T-helper 2 cell (primary cell): Measurements from ENCODE around the gene MORF4L2.

Source experiments
- DNase-seq, 5 experiments: peaks; one replicate each; pipeline versions ENCODE4 v3.0.0 to v3.0.0-alpha.2; 2012 to 2022

MORF4L2 gene

GRCh38 chrX:103631145-103631544 is 55.4 kb downstream of the MORF4L2 start:
- DNase-seq, result no peak

GRCh38 chrX:103630171-103630511 is 56.4 kb downstream of the MORF4L2 start:
- DNase-seq, result no peak

DNA sequence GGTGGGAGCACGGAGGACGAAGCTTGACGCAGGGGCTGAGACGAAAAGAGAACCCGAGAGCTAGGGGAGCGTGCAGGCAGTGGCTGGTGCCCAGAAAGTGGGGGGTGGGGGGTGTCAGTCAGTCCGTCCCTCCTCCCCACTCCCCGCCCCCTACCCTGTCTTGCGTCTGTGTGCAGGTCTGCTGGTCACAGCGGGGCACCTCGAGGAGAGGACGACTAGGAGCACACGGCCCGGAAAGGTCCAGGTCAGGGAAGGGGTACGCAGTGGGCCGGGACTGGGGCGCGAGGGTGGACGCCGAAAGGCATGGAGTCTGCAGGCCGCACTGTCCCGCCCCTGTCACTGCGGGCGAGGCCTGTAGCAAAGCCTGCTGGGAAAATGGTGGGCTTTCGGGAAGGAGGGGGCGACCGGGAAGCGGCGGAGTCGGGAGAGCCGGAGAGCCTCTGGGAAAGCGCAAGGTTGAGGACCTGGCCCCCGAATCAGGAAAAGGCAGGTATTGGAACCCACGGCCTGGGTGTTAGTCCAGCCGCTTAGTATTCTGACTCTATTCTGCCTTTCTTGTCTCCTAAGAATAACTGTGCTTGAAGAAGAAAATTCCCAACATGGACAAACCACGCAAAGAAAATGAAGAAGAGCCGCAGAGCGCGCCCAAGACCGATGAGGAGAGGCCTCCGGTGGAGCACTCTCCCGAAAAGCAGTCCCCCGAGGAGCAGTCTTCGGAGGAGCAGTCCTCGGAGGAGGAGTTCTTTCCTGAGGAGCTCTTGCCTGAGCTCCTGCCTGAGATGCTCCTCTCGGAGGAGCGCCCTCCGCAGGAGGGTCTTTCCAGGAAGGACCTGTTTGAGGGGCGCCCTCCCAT is 57.0 kb downstream of the MORF4L2 start:
- peak in 1 of 5 experiments; percentile 41 for DNase-seq

DNA sequence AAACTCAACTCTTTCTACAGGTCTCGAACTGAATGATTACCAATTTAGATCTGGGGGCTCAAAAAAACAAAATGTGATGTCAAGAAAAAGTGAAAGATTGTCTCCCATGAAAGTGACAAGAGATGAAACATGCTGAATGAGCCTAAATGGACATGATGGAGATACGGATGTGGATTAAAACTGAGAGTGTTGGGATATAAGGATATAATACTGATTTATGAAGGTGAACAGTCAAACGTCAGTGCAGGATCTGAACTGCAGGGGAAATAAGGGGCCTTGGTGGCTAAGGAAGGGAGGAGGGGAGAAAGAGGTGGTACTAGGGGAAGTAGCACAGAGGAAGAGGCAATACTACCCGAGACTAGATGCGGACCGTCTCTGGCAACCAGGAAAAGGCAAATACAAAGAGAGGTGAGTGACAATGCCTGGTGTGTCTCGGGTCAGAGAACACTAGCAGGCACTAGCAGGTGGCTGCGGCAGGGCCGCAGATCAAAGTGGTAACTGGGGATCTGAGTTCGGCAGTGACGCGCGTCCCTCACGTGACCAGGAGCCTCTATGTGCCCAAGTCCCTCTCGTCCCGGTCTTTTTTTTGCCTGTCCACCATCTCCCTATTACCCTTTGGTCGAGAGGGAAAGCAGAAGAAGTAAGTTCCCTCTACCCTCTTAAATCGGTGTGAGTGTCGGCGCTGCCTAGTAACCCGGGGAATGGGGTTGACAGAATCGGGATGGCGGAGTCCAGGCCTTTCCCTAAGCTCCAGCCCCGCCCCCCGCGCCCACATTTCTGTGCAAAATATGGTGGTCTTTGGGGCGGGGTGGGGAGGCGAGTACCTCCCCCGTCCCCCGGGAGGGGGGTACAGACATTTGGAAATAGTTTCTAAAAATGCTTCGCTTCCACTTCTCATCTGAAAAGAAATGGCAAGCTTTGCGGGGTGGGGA is 57.8 kb downstream of the MORF4L2 start, which contains the start of gene TCEAL1:
TCEAL1 (plus strand) TSS at position 590 of the 932 bp plus-strand sequence. CDS start 942 bp downstream, outside the sequence.
- peak in 3 of 5 experiments; percentile 22 to 56 (median 30) for DNase-seq

- no peak for DNase-seq
Observed at GRCh38 chrX:103626855-103627254, 59.6 kb downstream of the MORF4L2 start.
